Endothelial cell of umbilical vein (primary cell): Measurements from ENCODE around the gene ODAD3. TPM values are rescaled to one million over a fixed set of nuclear protein-coding genes. Genes with fewer than 3 reads are reported as not detected.
A peak's percentile ranks its signal among the peaks of the same experiment; 100 is the strongest.

Experiments used
- BruUV-seq: library from RNA; stranded (reverse); fragments of 400-500 nt; replicated peaks from 2 replicates; lab custom pipeline; 2021; lab: Mats Ljungman, UMichigan
- CTCF ChIA-PET: fragments of 300-600, 350-600 bp; sonication (Branson Sonifier 250); formaldehyde crosslinking; loops from one replicate; lab custom pipeline; 2021; ENCODE audit warnings: antibody characterized with exemption, inconsistent platforms; lab: Charles Lee
- POLR2A ChIA-PET: fragments of 300-600, 350-600 bp; sonication (Branson Sonifier 250); formaldehyde crosslinking; loops from one replicate; lab custom pipeline; 2021; ENCODE audit warnings: antibody characterized with exemption, inconsistent platforms; lab: Charles Lee
- DNase-seq: peaks from one replicate; pipeline ENCODE4 v3.0.0-alpha.2; 2011; ENCODE audit warnings: low read depth, low spot score
- FAIRE-seq: peaks from 2 replicates; lab custom pipeline; 2011; peaks lifted over from hg19 to GRCh38; lab: Jason Lieb, UNC
- H2AFZ ChIP-seq: 2 replicates; pipeline ENCODE4 v1.6.0; 2012; ENCODE audit warnings: low read depth, low read length, control low read depth, inconsistent platforms
- H3K27ac ChIP-seq: 2 replicates; pipeline ENCODE4 v1.5.1; 2011; ENCODE audit warnings: low read depth, mild to moderate bottlenecking, control low read depth, low read length, moderate library complexity; ENCODE audit not compliant: insufficient read depth
- H3K27me3 ChIP-seq, 2 experiments: 2 replicates each; pipeline versions ENCODE4 v1.6.0 to v1.6.1; 2011; ENCODE audit warnings: low read length in 2 of 2, mixed read lengths in 1 of 2; ENCODE audit not compliant: control insufficient read depth in 2 of 2, insufficient read depth in 2 of 2
- H3K36me3 ChIP-seq, 2 experiments: 2 replicates in 1 of 2; 3 replicates in 1 of 2; pipeline ENCODE4 v1.5.1; 2011; ENCODE audit warnings: low read length in 2 of 2, mild to moderate bottlenecking in 1 of 2, moderate library complexity in 1 of 2; ENCODE audit not compliant: control insufficient read depth in 2 of 2, insufficient read depth in 2 of 2; ENCODE audit errors: extremely low read depth in 1 of 2
- H3K4me1 ChIP-seq: 3 replicates; pipeline ENCODE4 v1.5.1; 2011; ENCODE audit warnings: mild to moderate bottlenecking, low read length; ENCODE audit not compliant: control insufficient read depth, insufficient read depth; ENCODE audit errors: extremely low read depth
- H3K4me2 ChIP-seq: 2 replicates; pipeline ENCODE4 v1.6.1; 2011; ENCODE audit warnings: low read length, control low read depth, mixed read lengths; ENCODE audit not compliant: insufficient read depth
- H3K4me3 ChIP-seq, 3 experiments: fragments of 200-600 bp in 1 of 3; sonication (generic), shearing (Covaris generic) in 1 of 3; replicated peaks in 1 of 3; 2 replicates each; pipeline ENCODE4 v1.5.1; 2011 to 2016; ENCODE audit warnings: control low read depth in 3 of 3, low read length in 3 of 3, mild to moderate bottlenecking in 2 of 3, inconsistent platforms in 1 of 3, low read depth in 1 of 3, moderate library complexity in 1 of 3; ENCODE audit not compliant: insufficient read depth in 1 of 3
- H3K79me2 ChIP-seq: 2 replicates; pipeline ENCODE4 v1.6.0; 2012; ENCODE audit warnings: low read length, inconsistent platforms; ENCODE audit not compliant: control insufficient read depth, insufficient read depth
- H3K9ac ChIP-seq: replicated peaks from 2 replicates; pipeline ENCODE3; 2011; ENCODE audit warnings: low read length, control low read depth; ENCODE audit not compliant: insufficient read depth; ENCODE audit errors: extremely low read depth
- H3K9me1 ChIP-seq: replicated peaks from 3 replicates; pipeline ENCODE4 v1.6.0; 2011; ENCODE audit warnings: mild to moderate bottlenecking, low read length; ENCODE audit not compliant: control insufficient read depth, insufficient read depth; ENCODE audit errors: extremely low read depth
- H3K9me3 ChIP-seq: replicated peaks from 2 replicates; pipeline ENCODE4 v1.5.1; 2012; ENCODE audit warnings: low read length, inconsistent platforms; ENCODE audit not compliant: control insufficient read depth, insufficient read depth
- H4K20me1 ChIP-seq: replicated peaks from 2 replicates; pipeline ENCODE3; 2011; ENCODE audit warnings: mild to moderate bottlenecking, low read length; ENCODE audit not compliant: control insufficient read depth, insufficient read depth; ENCODE audit errors: extremely low read depth
- CTCF ChIP-seq, 2 donors: IDR thresholded peaks; 1 replicate in 1 of 2; 2 replicates in 1 of 2; pipeline ENCODE4 v1.5.1; 2011; ENCODE audit warnings: low read length in 2 of 2, mild to moderate bottlenecking in 2 of 2, moderate library complexity in 2 of 2, control low read depth in 1 of 2, inconsistent platforms in 1 of 2, low read depth in 1 of 2; ENCODE audit not compliant: insufficient read depth in 1 of 2; ENCODE audit errors: extremely low read depth in 1 of 2
- EZH2 ChIP-seq: IDR thresholded peaks from 2 replicates; pipeline ENCODE4 v1.6.1; 2012; ENCODE audit warnings: borderline replicate concordance, low read depth, mild to moderate bottlenecking, moderate library complexity, low read length, inconsistent platforms; ENCODE audit not compliant: severe bottlenecking
- FOS ChIP-seq: IDR thresholded peaks from 2 replicates; pipeline ENCODE4 v1.6.1; 2011; ENCODE audit warnings: mild to moderate bottlenecking, low read length, moderate library complexity, borderline replicate concordance; ENCODE audit not compliant: insufficient read depth
- JUN ChIP-seq: IDR thresholded peaks from 2 replicates; pipeline ENCODE4 v1.6.1; 2011; ENCODE audit warnings: borderline replicate concordance, low read depth; ENCODE audit not compliant: insufficient read length, insufficient read depth
- MAX ChIP-seq: IDR thresholded peaks from 2 replicates; pipeline ENCODE4 v1.6.1; 2011; ENCODE audit not compliant: insufficient read depth, insufficient read length
- MYC ChIP-seq: IDR thresholded peaks from one replicate; pipeline ENCODE4 v1.6.1; 2011; ENCODE audit warnings: mild to moderate bottlenecking, low read depth, low read length
- POLR2A ChIP-seq: IDR thresholded peaks from 2 replicates; pipeline ENCODE4 v1.6.1; 2012; ENCODE audit warnings: low read depth, mild to moderate bottlenecking, control low read depth, low read length
- POLR2AphosphoS5 ChIP-seq: IDR thresholded peaks from 2 replicates; pipeline ENCODE4 v1.6.1; 2012; ENCODE audit warnings: low read depth, mild to moderate bottlenecking, control low read depth, low read length, moderate library complexity; ENCODE audit not compliant: insufficient read depth
- dilution Hi-C: fragments of 300-500 bp; cut with MboI; formaldehyde crosslinking; loops from one replicate; pipeline ENCODE4 v1.15.0; 2019; ENCODE audit warnings: low sequenced_read_pairs; ENCODE audit not compliant: extremely low pct_ligation_motif_present
- intact Hi-C: fragments of 100-400 bp; cut with micrococcal nuclease; formaldehyde crosslinking; loops from one replicate; pipeline ENCODE4 v1.10.0; 2022
- polyA plus RNA-seq, 4 experiments: library from polyadenylated mRNA; depleted of rRNA in 3 of 4; stranded (reverse) in 3 of 4; unstranded in 1 of 4; fragments of >200 nt; gene quantifications; 2 replicates each; pipeline versions ENCODE4 v1.2.1 to v1.2.3, GENCODE V29; 2011 to 2012; ENCODE audit warnings: missing spikeins in 1 of 4
- total RNA-seq: library from RNA; stranded (reverse); gene quantifications from 2 replicates; pipeline ENCODE4 v1.2.3, GENCODE V29; 2021

Gene ODAD3
- total and polyA plus RNA-seq, 2 donors (not counting 3 experiments of a cell fraction or from before 2014, with no cell fraction given): 0.14 to 0.97 TPM

- CTCF ChIA-PET: interaction anchor here (0.6 to 2.5 kb wide), 30 partner anchors 11 to 446 kb away, joined by 3 to 48 read pairs (median 5); partner anchors contain the start of genes CCDC159, ELOF1, EPOR and ODAD3
- DNase-seq (peak; percentile 81), FAIRE-seq (peak; percentile 89)
- no peaks in the 10 kb centered on the region for H3K9me3 ChIP-seq
- no peak overlapping the region for H3K4me2 ChIP-seq
- H3K4me3 ChIP-seq: peak overlapping the region in 1 of 3 experiments; percentile 27
- H4K20me1 ChIP-seq: no peaks in the 10 kb centered on the region
- no peak overlapping the region for H3K9ac ChIP-seq
- H3K9me1 ChIP-seq: no peaks in the 10 kb centered on the region
- POLR2A ChIA-PET: interaction anchor here (1.0 to 1.2 kb wide), 2 partner anchors 101 to 185 kb away, joined by 3 to 4 read pairs; partner anchors contain the start of gene TSPAN16
- H3K79me2 ChIP-seq: no peaks in the 10 kb centered on the region
- BruUV-seq: no TSS peak
- H3K4me1 ChIP-seq: peaks cover 3% of the 10 kb centered on the region
- dilution Hi-C loops (no loop called here), intact Hi-C loops (loop anchor here (1.0 to 2.0 kb wide), 4 partner anchors 46 to 239 kb away; partner anchors contain the start of genes ODAD3 and PRKCSH)
- peaks cover 13 to 25% of the 10 kb centered on the region in 2 experiments for H3K27me3 ChIP-seq
- no peak overlapping the region for H3K27ac ChIP-seq
- H2AFZ ChIP-seq: no peak overlapping the region
- TF ChIP-seq POLR2AphosphoS5: no peak
- TF ChIP-seq EZH2: peak; percentile 11
- H3K36me3 ChIP-seq: no peaks in the 10 kb centered on the region
These were observed 46.8 kb upstream of the ODAD3 start for GRCh38 chr19:11481534-11482383.

GRCh38 chr19:11480715-11481533 is 46.0 kb upstream of the ODAD3 start, which contains the start of gene ELAVL3:
ELAVL3 (minus strand) TSS chr19:11481046; CDS start chr19:11480608, 438 bp downstream.
- peak; percentile 79 for TF ChIP-seq EZH2
- TF ChIP-seq MAX: no peak
- TF ChIP-seq POLR2AphosphoS5: no peak
- no peak for TF ChIP-seq MYC
- TF ChIP-seq JUN: no peak
- no peak for TF ChIP-seq CTCF (IDR thresholded peaks at IDR 0.05; ENCODE audit: extremely low read depth in 1 of 2, insufficient read depth in 1 of 2, low read depth in 1 of 2, low read length in 2 of 2)
- no peak for TF ChIP-seq POLR2A
- TF ChIP-seq FOS: no peak
- peaks cover 13 to 25% of the 10 kb centered on the region in 2 experiments for H3K27me3 ChIP-seq
- no peaks in the 10 kb centered on the region for H3K9me1 ChIP-seq
- POLR2A ChIA-PET: no interaction called here
- no peaks in the 10 kb centered on the region for H4K20me1 ChIP-seq
- H3K9ac ChIP-seq: no peak within 1 kb of the TSS
- no peak within 1 kb of the TSS for H2AFZ ChIP-seq
- intact Hi-C loops: no loop called here
- no peak within 1 kb of the TSS for H3K4me3 ChIP-seq
- H3K79me2 ChIP-seq: no peaks in the 10 kb centered on the region
- H3K4me2 ChIP-seq: no peak within 1 kb of the TSS
- CTCF ChIA-PET: interaction anchor here (0.6 to 2.5 kb wide), 2 partner anchors 100 to 187 kb away, joined by 3 to 48 read pairs; no protein-coding TSS in a partner anchor
- peaks cover 3% of the 10 kb centered on the region for H3K4me1 ChIP-seq
- H3K27ac ChIP-seq: no peak within 1 kb of the TSS
- BruUV-seq: no TSS peak
- dilution Hi-C loops: no loop called here
- no peaks in the 10 kb centered on the region for H3K36me3 ChIP-seq
- DNase-seq (no peak), FAIRE-seq (no peak)
- H3K9me3 ChIP-seq: no peaks in the 10 kb centered on the region
